Measurements from ENCODE around the gene CASP2. TPM values are rescaled to one million over a fixed set of nuclear protein-coding genes. Genes with fewer than 3 reads are reported as not detected.

Gene CASP2
- total and polyA plus RNA-seq, 2 of the 13 experiments (the other 11 are each of a cell fraction or from before 2014, with no cell fraction given), result 10.2 to 13.7 TPM

GRCh38 chr7:143248761-143249354 is 39.3 kb upstream of the CASP2 start (continued):
- TF ChIP-seq TFDP2 (CRISPR knock-in tag; IDR thresholded peaks at IDR 0.05), result no peak
- no peak for TF ChIP-seq ZBTB26 (CRISPR knock-in tag; IDR thresholded peaks at IDR 0.05; ENCODE audit: borderline replicate concordance)
- no peak for TF ChIP-seq SOX6 (IDR thresholded peaks at IDR 0.05)
- peak; percentile 53 for TF ChIP-seq SOX6 (CRISPR knock-in tag; IDR thresholded peaks at IDR 0.05)
- no peak for TF ChIP-seq RAD21 (CRISPR knock-in tag; IDR thresholded peaks at IDR 0.05)
- no peak for TF ChIP-seq HNRNPL (IDR thresholded peaks at IDR 0.05; ENCODE audit: low read depth, low read length)
- no peak for TF ChIP-seq ZNF564 (CRISPR knock-in tag; IDR thresholded peaks at IDR 0.05)
- TF ChIP-seq FIP1L1 (IDR thresholded peaks at IDR 0.05; ENCODE audit: borderline replicate concordance, insufficient read depth, low read depth, low read length), result no peak
- no peak for TF ChIP-seq PBX2 (CRISPR knock-in tag; IDR thresholded peaks at IDR 0.05)
- TF ChIP-seq YEATS2 (CRISPR knock-in tag; IDR thresholded peaks at IDR 0.05; ENCODE audit: borderline replicate concordance), result peak; percentile 46; the same call in 1 of the 2 replicates
- no peak for TF ChIP-seq ZFAT (CRISPR knock-in tag; conservative IDR thresholded peaks at IDR 0.05)
- no peak for TF ChIP-seq NFYC (CRISPR knock-in tag; IDR thresholded peaks at IDR 0.05)
- no peak for TF ChIP-seq ZNF354B (CRISPR knock-in tag; IDR thresholded peaks at IDR 0.05)
- TF ChIP-seq KMT2B (CRISPR knock-in tag; IDR thresholded peaks at IDR 0.05), result no peak
- peak; percentile 67; the same call in 1 of the 2 replicates for TF ChIP-seq GATAD2A (CRISPR knock-in tag; IDR thresholded peaks at IDR 0.05)
- TF ChIP-seq SOX13 (IDR thresholded peaks at IDR 0.05), result no peak
- peak in 1 of 2 experiments; percentile 44; a peak in 2 of 4 replicates for TF ChIP-seq SOX13 (CRISPR knock-in tag; conservative IDR thresholded peaks at IDR 0.05 in 1 of 2, IDR thresholded peaks at IDR 0.05 in 1 of 2)
- no peak for TF ChIP-seq NBN (conservative IDR thresholded peaks at IDR 0.05)
- no peak for TF ChIP-seq PTBP1 (IDR thresholded peaks at IDR 0.05; ENCODE audit: low read depth, low read length, poor library complexity, severe bottlenecking)
- no peak for TF ChIP-seq ZNF547 (CRISPR knock-in tag; IDR thresholded peaks at IDR 0.05)
- TF ChIP-seq HMGXB3 (CRISPR knock-in tag; IDR thresholded peaks at IDR 0.05; ENCODE audit: borderline replicate concordance), result no peak
- no peak for TF ChIP-seq ZNF639 (CRISPR knock-in tag; conservative IDR thresholded peaks at IDR 0.05)
- TF ChIP-seq ZNF761 (CRISPR knock-in tag; conservative IDR thresholded peaks at IDR 0.05), result no peak
